OCI-LY7 (cell line): ENCODE data around the gene MTA3. TPM values are rescaled to one million over a fixed set of nuclear protein-coding genes. Genes with fewer than 3 reads are reported as not detected.
A peak's percentile ranks its signal among the peaks of the same experiment; 100 is the strongest.
"Not testable (repeated sequence)": the region's sequence is repeated elsewhere in the genome, so short reads cannot be mapped to it uniquely, and the experiment has no call there.

Experiments
- BruUV-seq: library from RNA; stranded (reverse); fragments of 400-500 nt; replicated peaks from 2 replicates; lab custom pipeline; 2021; lab: Mats Ljungman, UMichigan
- CTCF ChIA-PET: fragments of 300-600 bp; sonication (Branson Sonifier 250); formaldehyde crosslinking; loops from one replicate; lab custom pipeline; 2022; ENCODE audit warnings: antibody characterized with exemption; ENCODE audit not compliant: unreplicated experiment; lab: Charles Lee
- POLR2A ChIA-PET: fragments of 300-600 bp; sonication (Branson Sonifier 250); formaldehyde crosslinking; loops from one replicate; lab custom pipeline; 2022; ENCODE audit warnings: antibody characterized with exemption; lab: Charles Lee
- DNase-seq: peaks from one replicate; pipeline ENCODE4 v3.0.0-alpha.2; 2015; ENCODE audit warnings: low spot score
- H2AFZ ChIP-seq: fragments of 200-600 bp; sonication (generic), shearing (Covaris generic); 2 replicates; pipeline ENCODE4 v1.6.1; 2014; ENCODE audit warnings: mild to moderate bottlenecking, antibody characterized with exemption, low read length, moderate library complexity
- H3K27ac ChIP-seq: fragments of 200-600 bp; sonication (generic); 2 replicates; pipeline ENCODE4 v1.5.1; 2014; ENCODE audit warnings: mixed run types, low read depth, mild to moderate bottlenecking, moderate library complexity, low read length, inconsistent platforms; ENCODE audit not compliant: poor library complexity, severe bottlenecking
- H3K36me3 ChIP-seq: fragments of 200-600 bp; sonication (generic); 2 replicates; pipeline ENCODE4 v1.6.1; 2014; ENCODE audit warnings: mild to moderate bottlenecking, antibody characterized with exemption, low read length, moderate library complexity, mixed read lengths; ENCODE audit not compliant: insufficient read depth
- H3K4me1 ChIP-seq: fragments of 200-600 bp; sonication (generic); 2 replicates; pipeline ENCODE4 v1.5.1; 2014; ENCODE audit warnings: mild to moderate bottlenecking, low read length; ENCODE audit not compliant: insufficient read depth, poor library complexity, severe bottlenecking
- H3K4me2 ChIP-seq: fragments of 200-600 bp; sonication (generic); 2 replicates; pipeline ENCODE4 v1.6.1; 2014; ENCODE audit warnings: mild to moderate bottlenecking, low read length
- H3K4me3 ChIP-seq: fragments of 200-600 bp; sonication (generic); 2 replicates; pipeline ENCODE4 v1.5.1; 2014; ENCODE audit warnings: mild to moderate bottlenecking, low read depth, low read length; ENCODE audit not compliant: poor library complexity, severe bottlenecking
- H3K79me2 ChIP-seq: fragments of 200-600 bp; sonication (generic); 2 replicates; pipeline ENCODE4 v1.6.1; 2016; ENCODE audit warnings: low read depth, mild to moderate bottlenecking, low read length, moderate library complexity, mixed read lengths; ENCODE audit not compliant: insufficient read depth
- H3K9me2 ChIP-seq: fragments of 200-600 bp; sonication (generic); 2 replicates; pipeline ENCODE4 v1.6.1; 2016; ENCODE audit warnings: mild to moderate bottlenecking, low read length, mixed read lengths; ENCODE audit not compliant: insufficient read depth
- H3K9me3 ChIP-seq: fragments of 200-600 bp; sonication (generic); 2 replicates; pipeline ENCODE4 v1.6.1; 2014; ENCODE audit warnings: mild to moderate bottlenecking, mixed run types, low read length, mixed read lengths
- H4K20me1 ChIP-seq: fragments of 200-600 bp; sonication (generic); 2 replicates; pipeline ENCODE4 v1.6.1; 2014; ENCODE audit warnings: mild to moderate bottlenecking, antibody characterized with exemption, low read length, moderate library complexity, mixed read lengths; ENCODE audit not compliant: insufficient read depth
- CTCF ChIP-seq: fragments of 200-600 bp; sonication (generic); conservative IDR thresholded peaks from 2 replicates; pipeline ENCODE4 v1.5.1; 2014; ENCODE audit warnings: mild to moderate bottlenecking, antibody characterized with exemption, low read length, moderate library complexity, mixed read lengths
- EZH2phosphoT487 ChIP-seq: fragments of 200-600 bp; sonication (generic); IDR thresholded peaks from 2 replicates; pipeline ENCODE4 v1.6.1; 2018; ENCODE audit warnings: low read depth, borderline replicate concordance, mild to moderate bottlenecking, mixed run types, antibody characterized with exemption, low read length, moderate library complexity, mixed read lengths
- intact Hi-C: fragments of 100-400 bp; cut with micrococcal nuclease; formaldehyde crosslinking; loops from one replicate; pipeline ENCODE4 v1.10.0; 2022; ENCODE audit not compliant: unreplicated experiment
- total RNA-seq, 2 experiments: library from RNA; depleted of rRNA in 1 of 2; stranded (reverse); fragments of >200 nt in 1 of 2; shearing (Covaris generic) in 1 of 2; gene quantifications; 2 replicates each; pipeline ENCODE4 v1.2.3, GENCODE V29; 2014 to 2022

Gene MTA3
- total RNA-seq, 2 experiments from 2014 or later = 72.7 to 205 TPM

DNA sequence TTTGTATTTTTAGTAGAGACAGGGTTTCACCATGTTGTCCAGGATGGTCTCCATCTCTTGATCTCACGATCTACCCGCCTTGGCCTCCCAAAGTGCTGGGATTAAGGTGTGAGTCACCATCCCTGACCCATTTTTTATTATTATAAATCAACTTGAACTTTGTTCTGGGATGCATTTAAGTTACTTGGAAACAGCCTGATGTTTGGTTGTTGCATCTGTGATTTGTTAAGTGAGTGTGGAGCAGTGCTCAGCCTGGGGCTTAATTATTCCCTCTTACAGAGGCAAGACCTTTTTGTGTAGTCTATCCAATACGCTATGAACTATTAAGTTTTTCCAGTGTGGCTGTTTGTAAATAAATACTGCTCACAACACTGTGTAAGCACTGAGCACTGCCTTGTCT, 32.6 kb downstream of the MTA3 start:
- H3K4me3 ChIP-seq = no peak overlapping the region
- peaks cover 57% of the 10 kb centered on the region for H3K36me3 ChIP-seq
- DNase-seq = no peak
- no peak overlapping the region for H3K4me2 ChIP-seq
- no TSS peak for BruUV-seq
- CTCF ChIA-PET = no interaction called here
- TF ChIP-seq EZH2phosphoT487 = no peak
- TF ChIP-seq CTCF = no peak
- no peaks in the 10 kb centered on the region for H3K9me3 ChIP-seq
- H3K27ac ChIP-seq = no peak overlapping the region
- no peak overlapping the region for H2AFZ ChIP-seq
- peaks cover 43% of the 10 kb centered on the region for H3K4me1 ChIP-seq
- POLR2A ChIA-PET = interaction anchor here (0.9 to 3.0 kb wide), 2 partner anchors 13 to 41 kb away, joined by 6 to 10 read pairs; no protein-coding TSS in a partner anchor
- peaks cover 82% of the 10 kb centered on the region for H3K79me2 ChIP-seq
- no peaks in the 10 kb centered on the region for H3K9me2 ChIP-seq
- H4K20me1 ChIP-seq = 0 out of 2 replicates have a peak, but pooled peaks cover 14% of the 10 kb centered on the region
- intact Hi-C loops = no loop called here

- Histone ChIP-seq H3K4me1 (peaks cover 43% of the 10 kb centered on the region), H2AFZ (no peak overlapping the region), H3K4me2 (no peak overlapping the region), H3K27ac (no peak overlapping the region), H3K4me3 (no peak overlapping the region), H3K9me3 (no peaks in the 10 kb centered on the region), H3K9me2 (no peaks in the 10 kb centered on the region), H4K20me1 (0 out of 2 replicates have a peak, but pooled peaks cover 14% of the 10 kb centered on the region), H3K79me2 (peaks cover 75% of the 10 kb centered on the region), H3K36me3 (peaks cover 53% of the 10 kb centered on the region)
- BruUV-seq = no TSS peak
- POLR2A ChIA-PET = interaction anchor here (0.6 to 2.3 kb wide), 4 partner anchors 11 to 1604 kb away, joined by 3 to 6 read pairs (median 4); no protein-coding TSS in a partner anchor
- intact Hi-C loops = no loop called here
- CTCF ChIA-PET = no interaction called here
- no peak for DNase-seq
- TF ChIP-seq CTCF (no peak), EZH2phosphoT487 (no peak)
Measured at GRCh38 chr2:42602218-42602875, 33.9 kb downstream of the MTA3 start.

GRCh38 chr2:42602876-42603219, 34.4 kb downstream of the MTA3 start:
- H3K4me1 ChIP-seq = peaks cover 39% of the 10 kb centered on the region
- no peaks in the 10 kb centered on the region for H3K9me3 ChIP-seq
- CTCF ChIA-PET = no interaction called here
- peaks cover 18% of the 10 kb centered on the region; the same call in 1 of the 2 replicates for H4K20me1 ChIP-seq
- DNase-seq = no peak
- POLR2A ChIA-PET = interaction anchor here (0.6 to 2.3 kb wide), 5 partner anchors 10 to 1603 kb away, joined by 3 to 6 read pairs (median 4); no protein-coding TSS in a partner anchor
- H3K79me2 ChIP-seq = peaks cover 76% of the 10 kb centered on the region
- TF ChIP-seq CTCF (no peak), EZH2phosphoT487 (no peak)
- peaks cover 58% of the 10 kb centered on the region for H3K36me3 ChIP-seq
- no peak overlapping the region for H2AFZ ChIP-seq
- H3K4me3 ChIP-seq = no peak overlapping the region
- no peak overlapping the region for H3K4me2 ChIP-seq
- intact Hi-C loops = no loop called here
- BruUV-seq = TSS peak; percentile 58
- H3K9me2 ChIP-seq = no peaks in the 10 kb centered on the region
- no peak overlapping the region for H3K27ac ChIP-seq

DNA sequence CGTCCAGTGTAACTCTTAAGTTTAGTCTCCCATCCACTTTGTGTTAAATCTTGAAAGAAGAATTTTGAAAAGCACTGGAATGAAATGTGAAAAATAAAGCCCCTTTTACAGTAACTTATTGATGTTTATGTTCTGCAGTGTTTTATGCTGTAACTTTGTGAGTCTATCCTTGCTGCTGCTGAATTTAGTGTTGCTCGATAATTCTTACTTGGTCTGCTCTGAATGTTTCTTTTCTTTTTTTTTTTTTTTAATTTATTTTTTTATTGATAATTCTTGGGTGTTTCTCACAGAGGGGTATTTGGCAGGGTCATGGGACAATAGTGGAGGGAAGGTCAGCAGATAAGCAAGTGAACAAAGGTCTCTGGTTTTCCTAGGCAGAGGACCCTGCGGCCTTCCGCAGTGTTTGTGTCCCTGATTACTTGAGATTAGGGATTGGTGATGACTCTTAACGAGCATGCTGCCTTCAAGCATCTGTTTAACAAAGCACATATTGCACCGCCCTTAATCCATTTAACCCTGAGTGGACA, 36.0 kb downstream of the MTA3 start:
- H3K9me3 ChIP-seq, intact Hi-C loops, BruUV-seq, H3K4me2 ChIP-seq, H3K4me3 ChIP-seq, CTCF ChIA-PET, H3K27ac ChIP-seq, DNase-seq, H3K9me2 ChIP-seq, H2AFZ ChIP-seq: not testable (repeated sequence)
- H4K20me1 ChIP-seq = peaks cover 20% of the 10 kb centered on the region; the same call in 1 of the 2 replicates
- peaks cover 67% of the 10 kb centered on the region for H3K36me3 ChIP-seq
- H3K4me1 ChIP-seq = peaks cover 24% of the 10 kb centered on the region
- H3K79me2 ChIP-seq = peaks cover 72% of the 10 kb centered on the region
- POLR2A ChIA-PET = interaction anchor here (2.3 kb wide), 1 partner anchor 17 kb away, joined by 6 read pairs; no protein-coding TSS in a partner anchor
